Measurements from ENCODE around the gene ZNF230.

DNA sequence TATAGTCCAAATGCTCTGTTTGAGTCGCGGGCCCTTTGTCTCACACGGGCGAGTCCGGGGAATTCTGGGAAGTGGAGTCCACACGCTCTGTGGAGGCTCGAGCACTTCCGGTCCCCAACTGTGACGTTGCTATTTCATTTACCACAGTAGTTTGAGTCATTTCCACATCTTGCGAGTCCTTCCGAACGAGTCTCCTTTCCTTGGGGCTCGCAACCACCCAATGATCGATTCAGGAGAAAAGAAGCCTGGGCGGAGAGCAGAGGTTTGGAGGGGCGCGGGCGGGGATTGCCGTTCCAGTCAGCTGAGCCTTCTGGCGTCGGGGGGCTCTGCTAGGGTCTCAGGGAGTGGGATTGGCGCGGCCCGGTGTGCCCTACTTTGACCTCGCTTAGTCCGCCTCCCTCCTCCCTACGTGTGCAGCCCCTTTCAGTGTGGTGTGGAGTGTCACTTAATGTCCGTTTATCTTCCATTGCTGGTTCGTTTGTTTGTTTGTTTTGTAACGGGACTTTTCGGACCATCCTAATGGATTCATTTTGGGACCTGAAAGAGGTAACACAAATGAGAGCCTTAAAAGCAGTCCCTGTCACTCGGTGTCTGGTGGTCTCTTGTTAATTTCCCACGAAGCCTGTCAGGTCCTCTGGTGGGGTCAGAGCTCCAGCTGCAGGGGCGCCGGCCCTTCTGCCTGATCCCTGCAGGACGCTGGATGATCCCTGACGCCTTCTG, 22.6 kb downstream of the ZNF230 start, which contains the start of gene ZNF222:
- TF ChIP-seq, protein P1, sequence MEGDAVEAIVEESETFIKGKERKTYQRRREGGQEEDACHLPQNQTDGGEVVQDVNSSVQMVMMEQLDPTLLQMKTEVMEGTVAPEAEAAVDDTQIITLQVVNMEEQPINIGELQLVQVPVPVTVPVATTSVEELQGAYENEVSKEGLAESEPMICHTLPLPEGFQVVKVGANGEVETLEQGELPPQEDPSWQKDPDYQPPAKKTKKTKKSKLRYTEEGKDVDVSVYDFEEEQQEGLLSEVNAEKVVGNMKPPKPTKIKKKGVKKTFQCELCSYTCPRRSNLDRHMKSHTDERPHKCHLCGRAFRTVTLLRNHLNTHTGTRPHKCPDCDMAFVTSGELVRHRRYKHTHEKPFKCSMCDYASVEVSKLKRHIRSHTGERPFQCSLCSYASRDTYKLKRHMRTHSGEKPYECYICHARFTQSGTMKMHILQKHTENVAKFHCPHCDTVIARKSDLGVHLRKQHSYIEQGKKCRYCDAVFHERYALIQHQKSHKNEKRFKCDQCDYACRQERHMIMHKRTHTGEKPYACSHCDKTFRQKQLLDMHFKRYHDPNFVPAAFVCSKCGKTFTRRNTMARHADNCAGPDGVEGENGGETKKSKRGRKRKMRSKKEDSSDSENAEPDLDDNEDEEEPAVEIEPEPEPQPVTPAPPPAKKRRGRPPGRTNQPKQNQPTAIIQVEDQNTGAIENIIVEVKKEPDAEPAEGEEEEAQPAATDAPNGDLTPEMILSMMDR (IDR thresholded peaks at IDR 0.05; ENCODE audit: borderline replicate concordance, extremely low read depth, low read length, poor library complexity, severe bottlenecking): no peak
- no peak for TF ChIP-seq EZH2 (IDR thresholded peaks at IDR 0.05; ENCODE audit: borderline replicate concordance, low read depth, low read length, severe bottlenecking)

All from DND-41 (cell line).